GM19438 (cell line): ENCODE data around the gene ORAI3.

Source experiments
- ATAC-seq: cut with Tn5 transposase; IDR thresholded peaks from one replicate; pipeline ENCODE4 v1.9.1; 2021; ENCODE audit warnings: low read depth; ENCODE audit not compliant: unreplicated experiment

The ORAI3 gene

DNA sequence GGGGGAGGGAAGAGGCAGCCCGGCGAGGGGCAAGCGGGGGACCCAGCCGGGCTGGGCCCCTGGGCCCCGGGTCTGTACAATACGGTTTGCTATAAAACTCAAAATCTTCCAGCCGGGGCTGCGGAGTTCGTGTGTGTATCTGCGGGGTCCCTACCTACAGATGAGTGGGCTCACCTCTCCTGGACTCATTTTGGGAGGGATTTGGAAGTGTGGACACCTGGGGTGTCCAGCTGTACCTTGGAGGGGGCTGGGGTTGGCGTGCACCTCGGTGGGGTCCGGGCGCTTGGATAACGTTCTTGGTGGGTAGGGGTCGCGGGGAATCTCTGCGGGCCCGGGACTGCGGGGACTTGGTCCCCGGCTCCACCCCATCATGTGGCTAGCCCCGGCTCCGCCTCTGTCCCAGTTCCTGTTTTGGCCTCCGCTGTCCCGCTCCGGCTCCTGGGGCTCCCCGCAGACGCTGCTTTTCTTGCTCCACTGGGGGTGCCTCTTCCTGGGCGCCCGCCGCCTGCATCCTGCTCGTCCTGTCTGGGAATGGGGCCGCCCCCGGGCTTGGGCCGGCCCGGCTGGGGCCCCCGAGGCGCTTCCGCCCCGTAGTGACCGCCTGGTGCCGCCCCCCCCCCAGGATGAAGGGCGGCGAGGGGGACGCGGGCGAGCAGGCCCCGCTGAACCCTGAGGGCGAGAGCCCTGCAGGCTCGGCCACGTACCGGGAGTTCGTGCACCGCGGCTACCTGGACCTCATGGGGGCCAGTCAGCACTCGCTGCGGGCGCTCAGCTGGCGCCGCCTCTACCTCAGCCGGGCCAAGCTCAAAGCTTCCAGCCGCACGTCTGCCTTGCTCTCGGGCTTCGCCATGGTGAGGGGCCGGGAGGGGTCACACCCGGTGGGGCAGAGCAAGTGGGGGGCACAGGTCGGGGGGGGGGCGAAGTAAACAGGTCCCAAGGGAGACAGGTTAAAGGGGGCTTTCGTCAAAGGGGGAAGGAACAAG lies at the start of gene ORAI3:
Gene ORAI3 (plus strand): TSS at position 402 of the 983 bp plus-strand sequence. CDS start 222 bp downstream, at position 624.
- peak; percentile 56 for ATAC-seq

DNA sequence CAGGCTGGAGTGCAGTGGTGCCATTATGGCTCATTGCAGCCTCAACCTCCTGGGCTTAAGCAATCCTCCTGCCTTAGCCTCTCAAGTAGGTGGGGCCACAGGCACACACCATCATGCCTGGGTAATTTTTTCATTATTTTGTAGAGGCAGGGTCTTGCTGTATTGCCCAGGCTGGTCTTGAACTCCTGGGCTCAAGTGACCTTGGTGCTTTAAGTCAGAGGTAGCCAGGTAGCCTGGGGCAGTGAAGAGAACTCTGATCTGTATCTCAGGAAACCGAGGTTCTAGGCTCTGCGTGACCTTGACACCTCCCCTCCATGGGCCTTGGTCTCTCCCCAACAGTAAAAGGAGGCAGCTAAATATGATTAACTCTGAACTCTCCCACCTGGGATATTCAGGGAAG lies 49.1 kb upstream of the ORAI3 start:
- ATAC-seq = no peak

DNA sequence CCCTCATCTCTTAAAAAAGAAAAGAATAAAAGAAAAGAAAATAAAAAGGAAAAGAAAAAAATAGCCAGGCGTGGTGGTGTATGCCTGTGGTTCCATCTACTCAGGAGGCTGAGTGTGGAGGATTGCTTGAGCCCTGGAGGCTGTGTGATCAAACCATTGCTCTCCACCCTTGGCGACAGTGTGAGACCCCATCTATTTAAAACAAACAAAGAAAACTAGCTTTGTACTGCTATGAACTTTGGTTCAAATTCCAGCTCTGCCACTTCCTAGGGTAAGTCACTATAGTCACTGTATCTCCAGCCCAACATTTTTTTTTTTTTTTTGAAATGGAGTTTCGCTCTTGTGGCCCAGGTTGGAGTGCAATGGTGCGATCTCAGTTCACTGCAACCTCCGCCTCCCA lies 48.3 kb upstream of the ORAI3 start:
- no peak for ATAC-seq

DNA sequence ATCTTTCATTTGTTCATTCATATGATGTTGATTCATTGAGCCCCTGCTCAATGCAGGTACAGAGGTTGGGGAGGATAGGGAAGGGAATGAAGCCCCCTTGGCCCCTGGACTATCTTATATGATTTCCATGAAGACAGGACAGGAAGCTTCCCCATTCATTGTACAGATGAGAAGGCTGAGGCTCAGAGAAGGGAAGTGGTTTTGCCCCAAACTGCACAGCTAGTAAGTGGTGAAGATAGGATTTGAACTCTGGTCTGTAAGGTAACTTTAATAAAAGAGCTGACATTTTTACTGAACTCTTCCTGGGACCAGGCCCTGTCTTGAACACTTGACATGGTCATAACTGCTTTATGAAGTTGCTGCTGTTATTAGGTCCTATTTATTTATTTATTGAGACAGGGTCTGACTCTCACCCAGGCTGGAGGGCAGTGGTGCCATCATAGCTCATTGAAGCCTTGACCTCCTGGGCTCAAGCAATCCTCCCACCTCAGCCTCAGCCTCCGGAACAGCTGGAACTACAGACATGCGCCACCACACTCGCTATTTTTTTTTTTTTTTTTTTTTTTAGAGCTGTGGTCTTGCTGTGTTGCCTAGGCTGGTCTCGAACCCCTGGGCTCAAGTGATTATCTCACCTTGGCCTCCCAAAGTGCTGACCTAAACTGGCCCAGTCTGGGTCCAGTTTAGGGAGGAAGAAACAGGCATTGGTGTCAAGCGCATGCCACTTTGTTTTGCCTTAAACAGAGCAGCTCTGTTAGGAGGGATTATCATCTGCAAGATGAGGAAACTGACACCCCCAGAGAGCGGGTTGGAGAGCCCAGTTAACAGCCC lies 47.5 kb upstream of the ORAI3 start:
- ATAC-seq = no peak

DNA sequence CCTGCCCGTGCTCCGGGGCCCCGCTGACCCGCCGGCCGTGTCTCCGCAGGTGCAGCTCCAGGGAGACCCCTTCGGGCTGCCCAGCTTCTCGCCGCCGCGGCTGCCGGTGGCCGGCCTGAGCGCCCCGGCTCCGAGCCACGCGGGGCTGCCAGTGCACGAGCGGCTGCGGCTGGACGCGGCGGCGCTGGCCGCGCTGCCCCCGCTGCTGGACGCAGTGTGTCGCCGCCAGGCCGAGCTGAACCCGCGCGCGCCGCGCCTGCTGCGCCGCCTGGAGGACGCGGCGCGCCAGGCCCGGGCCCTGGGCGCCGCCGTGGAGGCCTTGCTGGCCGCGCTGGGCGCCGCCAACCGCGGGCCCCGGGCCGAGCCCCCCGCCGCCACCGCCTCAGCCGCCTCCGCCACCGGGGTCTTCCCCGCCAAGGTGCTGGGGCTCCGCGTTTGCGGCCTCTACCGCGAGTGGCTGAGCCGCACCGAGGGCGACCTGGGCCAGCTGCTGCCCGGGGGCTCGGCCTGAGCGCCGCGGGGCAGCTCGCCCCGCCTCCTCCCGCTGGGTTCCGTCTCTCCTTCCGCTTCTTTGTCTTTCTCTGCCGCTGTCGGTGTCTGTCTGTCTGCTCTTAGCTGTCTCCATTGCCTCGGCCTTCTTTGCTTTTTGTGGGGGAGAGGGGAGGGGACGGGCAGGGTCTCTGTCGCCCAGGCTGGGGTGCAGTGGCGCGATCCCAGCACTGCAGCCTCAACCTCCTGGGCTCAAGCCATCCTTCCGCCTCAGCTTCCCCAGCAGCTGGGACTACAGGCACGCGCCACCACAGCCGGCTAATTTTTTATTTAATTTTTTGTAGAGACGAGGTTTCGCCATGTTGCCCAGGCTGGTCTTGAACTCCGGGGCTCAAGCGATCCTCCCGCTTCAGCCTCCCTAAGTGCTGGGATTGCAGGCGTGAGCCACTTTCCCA lies 46.6 kb upstream of the ORAI3 start:
- ATAC-seq = no peak

DNA sequence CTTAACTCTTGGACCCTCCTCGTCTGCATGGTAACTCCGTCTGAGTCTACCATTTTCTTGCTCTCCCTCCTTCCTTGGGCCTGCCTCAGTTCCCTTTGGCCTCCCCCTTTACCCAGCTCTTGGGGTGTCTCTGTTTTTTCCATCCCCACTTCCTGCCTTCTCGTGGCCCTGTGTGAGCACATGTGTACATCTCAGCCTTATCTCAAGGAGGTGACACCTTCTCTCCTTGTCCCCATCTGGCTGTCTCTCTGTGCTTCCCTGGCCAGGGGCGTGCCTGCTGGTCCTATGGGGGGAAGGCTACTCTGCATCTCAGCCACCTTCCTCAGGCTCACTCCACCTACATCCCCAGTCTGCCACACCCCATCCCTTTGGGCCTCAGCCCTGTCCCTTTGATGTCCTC lies 45.9 kb upstream of the ORAI3 start:
- no peak for ATAC-seq

DNA sequence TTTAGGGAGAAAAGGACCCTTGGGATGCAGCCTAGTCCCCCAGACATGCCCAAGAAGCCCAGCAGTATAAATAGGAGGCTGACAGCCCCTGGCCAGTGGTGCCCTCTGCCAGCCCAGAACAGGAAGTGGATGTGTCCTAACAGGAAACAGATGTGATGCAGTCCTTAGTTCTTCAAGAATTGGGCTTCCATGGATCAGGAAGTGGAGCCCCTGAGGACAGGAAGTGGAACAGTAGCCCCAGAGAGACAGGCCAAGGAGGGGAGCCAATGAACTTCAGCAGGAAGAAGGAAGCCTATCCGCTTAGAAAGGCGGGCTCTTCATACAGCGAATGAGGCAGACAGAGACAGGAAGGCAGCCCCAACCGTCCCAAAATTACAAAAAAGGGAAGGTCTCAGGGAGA lies 45.3 kb upstream of the ORAI3 start:
- no peak for ATAC-seq

DNA sequence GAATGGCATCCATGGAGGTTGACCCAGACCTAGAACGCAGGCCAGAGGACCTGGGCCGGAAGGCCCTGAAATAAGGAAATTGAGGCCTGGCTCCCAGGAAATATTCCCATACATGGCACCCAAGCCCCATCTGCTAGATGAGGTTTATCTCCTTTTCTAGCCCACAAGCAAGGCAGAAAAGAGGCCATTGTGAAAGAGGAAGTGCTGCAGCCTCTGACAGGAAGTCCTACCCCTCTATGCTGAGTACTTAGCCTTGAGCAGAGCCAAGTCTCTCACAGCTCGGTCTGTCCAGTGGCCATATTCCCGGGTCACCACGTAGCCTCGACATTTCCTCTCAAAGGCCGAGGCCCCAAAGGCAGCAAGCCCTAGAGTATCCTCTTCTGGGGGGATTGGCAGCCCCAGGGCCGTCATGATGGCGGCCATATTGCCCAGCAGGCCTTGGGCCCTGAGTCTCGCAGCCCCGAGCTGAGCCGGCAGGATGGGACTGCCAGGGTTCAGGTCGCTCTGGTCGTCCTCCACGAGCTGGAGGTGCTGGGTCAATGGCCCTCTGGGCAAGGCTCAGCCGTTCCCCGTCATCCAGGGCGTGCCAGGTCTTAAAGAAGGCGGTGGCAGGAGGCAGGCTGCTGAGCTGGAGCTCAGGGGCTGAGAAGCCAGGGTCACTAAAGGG lies 44.6 kb upstream of the ORAI3 start:
- no peak for ATAC-seq

DNA sequence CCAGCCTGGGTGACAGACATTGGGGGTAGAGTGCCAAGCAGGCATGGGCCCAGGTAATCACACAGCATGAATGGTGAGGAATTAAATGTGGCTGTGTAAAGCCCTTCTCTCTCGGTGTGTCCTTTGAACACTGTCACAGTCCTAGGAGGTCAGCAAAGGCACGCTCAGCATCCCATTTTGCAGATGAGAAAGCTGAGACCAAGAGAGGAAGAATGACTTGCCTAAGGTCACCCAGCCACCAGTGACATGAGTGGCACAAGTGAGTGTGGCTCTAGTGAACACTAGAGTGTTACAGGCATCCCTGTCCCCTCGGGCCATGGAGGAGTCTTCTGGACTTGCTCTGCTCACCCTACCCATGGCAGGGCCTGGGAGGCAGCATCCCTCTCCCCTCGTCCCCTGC lies 41.8 kb upstream of the ORAI3 start:
- no peak for ATAC-seq

DNA sequence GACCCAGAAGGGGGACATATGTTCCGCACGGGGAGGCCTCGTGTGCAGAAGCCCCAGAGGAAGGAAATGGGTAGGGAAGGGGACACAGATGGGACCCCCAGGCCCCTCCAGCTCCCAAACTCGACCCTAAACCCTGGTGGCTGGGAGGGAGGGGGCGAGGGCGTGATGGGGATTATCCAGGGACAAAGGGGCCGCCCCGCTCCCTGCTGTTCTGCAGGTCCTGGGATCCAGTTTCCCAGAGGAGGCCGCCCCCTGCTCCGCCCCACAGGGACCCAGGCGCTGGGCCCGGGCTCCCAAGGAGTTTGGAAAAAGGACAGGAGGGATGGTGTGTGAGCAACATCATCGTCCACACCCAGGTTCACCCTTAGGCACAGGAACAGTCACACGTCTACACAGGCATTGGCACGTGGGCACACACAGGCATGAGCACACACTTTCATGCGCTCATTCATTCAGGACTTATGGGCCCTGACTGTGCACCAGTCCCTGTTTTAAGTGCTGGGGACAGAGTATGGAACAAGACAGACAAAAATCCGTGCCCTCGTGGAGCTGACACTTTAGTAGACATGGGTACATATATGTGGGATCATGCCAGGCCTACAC lies 38.3 kb upstream of the ORAI3 start:
- no peak for ATAC-seq

DNA sequence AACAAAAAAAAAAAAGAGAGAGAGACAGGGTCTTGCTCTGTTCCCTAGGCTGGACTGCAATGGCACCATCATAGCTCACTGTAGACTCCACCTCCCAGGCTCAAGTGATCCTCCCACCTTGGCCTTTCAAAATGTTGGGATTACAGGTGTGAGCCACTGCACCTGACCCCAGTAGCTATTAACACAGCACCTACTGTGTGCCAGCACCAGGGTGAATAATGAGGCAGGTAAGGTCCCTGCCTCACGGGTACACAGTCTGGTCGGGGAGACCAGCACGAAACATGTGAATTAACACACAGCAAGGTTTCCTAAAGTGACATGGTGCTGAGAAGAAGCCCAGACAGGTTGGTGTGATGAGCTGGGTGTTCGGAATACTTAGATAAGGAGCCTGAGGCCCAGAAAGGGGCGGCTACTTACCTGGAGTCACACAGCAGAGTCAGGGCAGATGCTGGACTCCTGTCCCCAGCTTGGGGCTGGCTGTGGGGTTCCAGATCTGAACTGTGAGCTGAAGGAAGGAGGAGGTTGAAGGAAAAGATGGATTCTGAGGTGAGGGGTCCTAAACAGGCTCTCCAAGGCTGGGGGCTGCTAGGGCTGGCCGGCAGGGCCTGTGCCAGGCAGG lies 36.0 kb upstream of the ORAI3 start:
- ATAC-seq = no peak

DNA sequence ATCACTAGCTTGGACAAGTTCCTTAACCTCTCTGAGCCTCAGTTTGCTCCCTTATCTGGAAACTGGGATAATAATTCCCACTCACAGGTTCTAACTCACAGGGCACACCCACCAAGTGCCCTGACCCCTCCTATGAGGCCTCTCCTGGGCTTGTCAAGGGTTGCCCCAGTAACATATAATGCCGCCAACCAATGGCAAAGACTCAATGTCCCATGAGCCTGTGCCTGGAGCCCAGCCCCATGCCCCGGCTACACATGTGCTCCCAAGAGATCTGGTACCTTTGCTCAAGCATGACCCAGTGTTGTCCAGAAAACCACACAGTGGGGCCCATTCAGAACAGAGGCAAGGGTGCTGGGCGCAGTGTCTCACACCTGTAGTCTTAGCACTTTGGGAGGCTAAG lies 34.0 kb upstream of the ORAI3 start:
- no peak for ATAC-seq

DNA sequence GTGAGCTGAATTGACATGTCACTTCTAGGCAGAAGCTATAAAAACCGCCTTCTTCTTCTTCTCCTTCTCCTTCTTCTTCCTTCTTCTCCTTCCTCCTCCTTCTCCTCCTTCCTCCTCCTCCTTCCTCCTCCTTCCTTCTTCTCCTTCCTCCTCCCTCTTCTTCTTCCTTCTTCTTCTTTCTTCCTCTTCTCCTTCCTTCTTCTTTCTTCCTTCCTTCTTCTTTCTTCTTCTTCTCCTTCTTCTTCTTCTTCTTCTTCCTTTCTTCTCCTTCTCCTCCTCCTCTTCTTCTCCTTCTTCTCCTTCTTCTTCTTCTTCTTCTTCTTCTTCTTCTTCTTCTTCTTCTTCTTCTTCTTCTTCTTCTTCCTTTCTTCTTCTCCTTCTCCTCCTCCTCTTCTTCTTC lies 30.3 kb upstream of the ORAI3 start:
- ATAC-seq = no peak

DNA sequence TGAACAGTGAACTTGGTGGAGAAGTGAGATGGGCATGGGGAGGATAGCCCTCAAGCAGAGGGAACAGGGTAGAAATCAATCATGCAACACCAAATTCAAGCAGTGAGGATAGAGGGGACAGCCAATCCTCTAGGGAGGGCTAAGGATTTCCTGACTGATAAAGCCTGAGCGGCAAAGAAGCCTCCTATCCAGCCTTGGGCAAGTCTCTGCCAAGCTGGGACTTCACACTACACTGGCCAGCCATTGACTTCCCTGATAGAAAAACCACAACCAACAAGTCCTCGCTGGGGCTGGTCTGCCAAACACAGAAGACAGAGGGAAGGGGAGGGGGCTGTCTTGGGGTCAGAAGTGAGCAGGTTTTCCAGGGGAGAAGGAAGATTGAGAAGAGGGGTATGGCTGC lies 28.0 kb upstream of the ORAI3 start:
- ATAC-seq = no peak

DNA sequence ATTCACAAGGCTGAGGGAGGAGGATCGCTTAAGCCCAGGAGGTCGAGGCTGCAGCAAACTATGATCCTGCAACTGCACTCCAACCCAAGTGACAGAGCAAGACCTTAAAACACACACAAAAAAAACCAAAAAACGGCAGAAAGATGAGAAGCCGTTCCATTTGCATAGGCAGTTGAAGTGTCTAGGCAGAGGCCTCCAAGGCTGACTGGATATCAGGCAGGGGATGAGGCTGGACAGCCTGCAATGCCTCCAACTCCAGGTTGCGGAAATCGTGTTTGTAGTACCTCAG lies 27.5 kb upstream of the ORAI3 start:
- no peak for ATAC-seq

DNA sequence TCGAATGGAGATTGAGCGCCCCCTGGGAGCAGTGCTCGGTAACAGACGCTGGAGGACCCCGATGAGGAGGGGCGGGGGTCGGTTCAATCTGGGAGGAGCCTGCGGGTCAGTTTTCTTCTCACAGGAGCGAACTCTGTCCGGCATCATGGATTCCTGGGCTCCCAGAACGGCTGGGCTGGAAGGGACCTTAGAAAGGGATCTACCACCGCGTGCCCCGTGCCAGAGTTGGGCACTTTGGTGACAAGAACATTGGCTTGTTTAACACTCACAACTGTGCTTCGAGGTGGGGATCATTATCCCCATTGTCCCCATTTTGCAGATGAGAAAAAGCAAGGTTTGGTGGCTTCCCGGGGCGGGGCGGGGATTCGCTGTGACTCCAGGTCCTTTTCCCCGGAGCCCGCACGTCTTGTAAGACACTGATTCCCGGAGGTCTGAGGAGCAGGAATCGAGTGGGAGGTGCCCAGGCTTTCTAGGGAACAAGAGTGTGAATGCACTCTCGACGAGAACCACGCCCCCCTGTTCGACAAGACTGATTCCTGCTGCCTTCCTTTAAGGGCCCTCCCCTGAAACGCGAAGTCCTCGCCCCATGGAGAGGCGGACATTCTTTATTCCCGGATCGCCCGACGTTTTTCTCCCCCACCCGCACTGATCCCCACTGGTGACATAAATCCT lies 27.0 kb upstream of the ORAI3 start:
- ATAC-seq = no peak

DNA sequence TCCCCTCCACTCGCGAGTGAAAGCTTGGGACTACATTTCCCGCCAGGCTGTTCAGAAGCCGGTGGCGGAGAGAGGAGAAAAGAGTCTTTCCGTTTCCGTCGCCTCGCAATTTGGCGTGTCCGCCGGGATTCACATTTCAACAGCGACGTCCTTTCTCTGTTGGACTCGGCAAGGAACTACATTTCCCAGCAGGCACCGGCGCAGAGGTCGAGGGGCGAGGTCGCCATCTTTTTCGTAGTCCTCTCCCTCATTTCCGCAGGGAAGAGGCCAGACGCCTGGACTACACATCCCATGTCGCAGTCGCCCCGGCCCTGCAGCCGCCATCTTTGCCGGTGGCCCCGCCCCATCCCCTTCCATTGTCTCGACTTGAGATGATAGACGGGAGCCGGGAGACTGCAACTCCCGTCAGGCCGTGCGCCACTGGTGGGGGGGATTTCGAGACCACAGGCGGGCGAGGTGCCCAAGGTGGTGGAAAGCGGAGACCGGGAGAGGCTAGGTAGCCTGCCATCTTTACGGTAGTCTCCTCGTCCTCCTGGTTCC lies 26.4 kb upstream of the ORAI3 start:
- peak; percentile 69 for ATAC-seq

DNA sequence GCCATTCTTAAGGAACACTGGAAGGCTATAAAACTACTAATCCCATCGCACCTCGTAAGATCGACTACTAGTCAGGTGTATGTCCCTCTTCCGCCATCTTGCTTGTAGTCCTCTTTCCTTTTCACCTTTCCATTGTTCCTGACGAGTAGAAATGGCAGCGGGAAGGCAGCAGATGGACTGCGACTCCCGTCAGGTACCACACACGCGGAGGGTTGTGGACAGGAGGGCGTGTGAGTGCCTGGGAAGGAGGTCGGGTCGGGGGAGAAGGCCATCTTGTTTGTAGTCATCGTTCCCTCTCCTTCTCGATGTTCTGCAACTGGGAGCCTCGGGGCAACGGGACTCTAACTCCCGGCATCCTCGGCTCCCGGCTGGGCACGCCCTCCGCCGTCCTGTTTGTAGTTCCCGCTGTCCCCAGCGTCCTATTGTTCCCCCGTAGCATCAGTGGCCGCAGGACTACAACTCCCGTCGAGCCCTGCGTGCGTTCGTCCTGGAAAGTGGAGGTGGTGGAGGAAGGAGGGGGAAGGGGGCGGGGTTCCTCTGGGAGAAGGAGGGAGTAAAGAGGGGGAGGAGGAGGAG lies 25.8 kb upstream of the ORAI3 start:
- peak; percentile 68 for ATAC-seq
